Thoracic aorta (tissue), 2 donors: ENCODE data around the gene S100A7. TPM values are rescaled to one million over a fixed set of nuclear protein-coding genes. Genes with fewer than 3 reads are reported as not detected.

ENCODE experiments used
- ATAC-seq: fragments of 150-250 bp; one replicate; pipeline ENCODE4 v1.8.0; 2017; ENCODE audit warnings: low read depth; ENCODE audit not compliant: insufficient number of reproducible peaks, low FRiP score
- DNase-seq: peaks from one replicate; pipeline ENCODE4 v3.0.0-alpha.2; 2020; ENCODE audit warnings: low spot score
- H3K27ac ChIP-seq, 2 donors: fragments of 200-600 bp; sonication (generic); 1 replicate in 1 of 2; 2 replicates in 1 of 2; pipeline ENCODE4 v1.5.1; 2016; ENCODE audit warnings: mild to moderate bottlenecking in 2 of 2, moderate library complexity in 2 of 2
- H3K27me3 ChIP-seq: fragments of 200-600 bp; sonication (generic); replicated peaks from 2 replicates; pipeline ENCODE4 v1.6.0; 2016; ENCODE audit warnings: mild to moderate bottlenecking; ENCODE audit not compliant: insufficient read depth
- H3K36me3 ChIP-seq: fragments of 200-600 bp; sonication (generic); one replicate; pipeline ENCODE4 v1.5.1; 2016
- H3K4me1 ChIP-seq, 2 donors: fragments of 200-600 bp; sonication (generic); 1 replicate in 1 of 2; 2 replicates in 1 of 2; pipeline versions ENCODE4 v1.5.1 to v1.6.0; 2016; ENCODE audit warnings: low read depth in 2 of 2, mild to moderate bottlenecking in 1 of 2; ENCODE audit not compliant: control insufficient read depth in 1 of 2
- H3K4me3 ChIP-seq: fragments of 200-600 bp; sonication (generic); 2 replicates; pipeline ENCODE4 v1.5.1; 2016; ENCODE audit warnings: mild to moderate bottlenecking
- H3K9me3 ChIP-seq: fragments of 200-600 bp; sonication (generic); 2 replicates; pipeline ENCODE4 v1.5.1; 2016
- total RNA-seq, 2 donors: library from RNA; depleted of rRNA; stranded (reverse); fragments of >200 nt; gene quantifications; one replicate each; pipeline versions ENCODE4 v1.1.0 to v1.2.3, GENCODE V29; 2016
- TF ChIP-seq, protein P1 (sequence below): fragments of 200-600 bp; sonication (generic); IDR thresholded peaks from one replicate; pipeline ENCODE4 v1.5.1; 2019; ENCODE audit warnings: antibody characterized with exemption

S100A7 gene
- total RNA-seq, 2 donors from 2014 or later: not detected

DNA sequence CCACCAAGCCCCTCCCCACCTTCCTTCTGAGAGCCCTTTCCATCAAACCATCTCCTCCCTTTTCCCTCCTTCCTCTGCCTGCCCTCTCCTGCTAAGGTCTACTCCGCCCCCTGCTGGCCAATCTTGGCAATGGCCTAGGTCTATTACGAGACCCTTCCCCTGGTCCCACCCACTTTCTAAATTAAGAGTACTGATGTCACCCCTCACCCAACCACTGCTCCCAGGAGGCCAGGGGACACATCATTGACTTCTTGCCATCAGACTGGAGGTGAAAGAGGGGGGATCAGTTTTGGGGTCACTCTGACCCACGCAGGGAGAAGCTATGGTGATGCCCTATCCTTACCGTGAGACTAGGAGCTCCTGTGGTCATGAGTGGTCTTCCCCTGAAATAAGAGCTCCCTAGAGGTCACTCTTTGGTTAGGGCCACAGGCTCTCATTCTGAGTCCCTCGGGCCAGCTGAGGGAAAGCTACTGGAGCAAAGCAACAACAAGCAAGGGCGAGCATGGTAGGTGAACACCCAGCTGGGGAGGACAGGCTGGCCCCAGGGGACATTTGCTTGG lies 34.6 kb upstream of the S100A7 start:
- H3K27me3 ChIP-seq: no peaks in the 10 kb centered on the region
- peak overlapping the region; percentile 39 to 62 for H3K27ac ChIP-seq
- no peaks in the 10 kb centered on the region for H3K36me3 ChIP-seq
- DNase-seq (peak; percentile 72), ATAC-seq (no peak)
- H3K4me1 ChIP-seq: peaks cover 14 to 69% of the 10 kb centered on the region in 2 donors
- H3K4me3 ChIP-seq: no peak overlapping the region
- TF ChIP-seq, protein P1, sequence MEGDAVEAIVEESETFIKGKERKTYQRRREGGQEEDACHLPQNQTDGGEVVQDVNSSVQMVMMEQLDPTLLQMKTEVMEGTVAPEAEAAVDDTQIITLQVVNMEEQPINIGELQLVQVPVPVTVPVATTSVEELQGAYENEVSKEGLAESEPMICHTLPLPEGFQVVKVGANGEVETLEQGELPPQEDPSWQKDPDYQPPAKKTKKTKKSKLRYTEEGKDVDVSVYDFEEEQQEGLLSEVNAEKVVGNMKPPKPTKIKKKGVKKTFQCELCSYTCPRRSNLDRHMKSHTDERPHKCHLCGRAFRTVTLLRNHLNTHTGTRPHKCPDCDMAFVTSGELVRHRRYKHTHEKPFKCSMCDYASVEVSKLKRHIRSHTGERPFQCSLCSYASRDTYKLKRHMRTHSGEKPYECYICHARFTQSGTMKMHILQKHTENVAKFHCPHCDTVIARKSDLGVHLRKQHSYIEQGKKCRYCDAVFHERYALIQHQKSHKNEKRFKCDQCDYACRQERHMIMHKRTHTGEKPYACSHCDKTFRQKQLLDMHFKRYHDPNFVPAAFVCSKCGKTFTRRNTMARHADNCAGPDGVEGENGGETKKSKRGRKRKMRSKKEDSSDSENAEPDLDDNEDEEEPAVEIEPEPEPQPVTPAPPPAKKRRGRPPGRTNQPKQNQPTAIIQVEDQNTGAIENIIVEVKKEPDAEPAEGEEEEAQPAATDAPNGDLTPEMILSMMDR: peak; percentile 95
- H3K9me3 ChIP-seq: no peaks in the 10 kb centered on the region

DNA sequence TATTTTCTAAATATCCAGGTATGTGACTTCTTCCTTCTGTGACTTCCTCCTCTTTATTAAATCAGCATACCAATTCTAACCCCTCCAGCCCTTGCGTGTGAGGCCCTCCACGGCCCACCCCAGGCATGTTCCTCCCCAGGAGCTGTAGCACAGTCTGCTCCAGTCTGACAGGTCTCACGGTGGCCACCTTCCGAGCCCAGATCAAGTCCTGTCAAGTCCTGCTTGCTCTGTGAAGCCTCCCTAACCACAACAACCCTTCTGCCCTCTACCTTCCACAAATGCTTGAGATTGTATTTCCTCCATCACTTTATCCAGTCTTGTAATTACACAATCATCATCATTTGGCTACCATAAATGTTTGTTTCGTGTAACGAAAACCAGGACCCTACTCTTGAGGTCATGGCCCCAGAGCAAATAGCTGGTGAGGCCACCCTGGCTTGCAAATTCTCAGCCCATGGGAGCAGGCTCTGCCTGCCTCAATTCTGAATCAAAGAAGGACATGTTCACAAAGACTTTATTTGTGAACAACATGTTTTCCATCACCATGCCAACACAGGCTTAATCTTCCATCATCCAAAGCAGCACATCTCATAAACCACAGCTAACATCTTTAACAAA lies 33.0 kb upstream of the S100A7 start:
- TF ChIP-seq, protein P1: no peak
- peaks cover 26 to 70% of the 10 kb centered on the region in 2 donors for H3K4me1 ChIP-seq
- ATAC-seq: no peak

DNA sequence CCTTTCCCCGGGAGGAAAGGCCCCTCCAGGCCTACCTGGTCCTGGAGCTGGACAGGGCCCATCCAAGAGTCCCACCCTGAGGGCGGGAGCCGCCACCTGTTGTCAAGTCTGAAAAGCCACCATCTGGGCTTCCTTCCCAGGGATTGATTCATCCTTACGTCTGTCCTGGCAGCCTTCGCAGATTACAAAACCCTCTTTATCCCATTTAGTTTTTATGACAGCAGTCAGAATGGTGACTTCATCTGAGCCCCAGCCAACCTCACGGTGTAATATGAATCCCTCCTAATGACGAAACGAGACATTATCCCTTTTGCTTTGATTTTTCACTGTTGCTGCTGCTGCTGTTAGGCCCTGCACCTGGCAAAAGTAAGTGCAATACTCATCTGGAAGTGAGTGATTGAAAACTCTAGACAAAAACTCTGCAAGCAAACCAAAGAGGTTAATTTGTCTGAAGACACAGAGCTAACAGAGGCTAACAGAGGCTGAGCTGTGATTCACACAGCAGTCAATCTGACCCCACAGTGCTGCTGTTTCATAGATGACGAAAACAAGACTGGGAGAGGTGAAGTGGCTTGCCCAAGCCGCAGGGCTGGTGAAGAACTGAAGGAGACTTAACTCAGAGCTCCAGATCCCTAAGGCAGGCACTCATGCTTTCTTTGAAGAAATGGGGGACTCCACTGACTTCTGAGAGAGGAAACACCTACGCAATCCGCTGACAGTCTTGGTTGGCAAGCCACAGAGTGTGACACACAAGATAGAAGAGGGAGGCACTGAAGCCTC lies 30.0 kb upstream of the S100A7 start:
- Histone ChIP-seq H3K4me1 (peaks cover 29 to 77% of the 10 kb centered on the region in 2 donors), H3K36me3 (no peaks in the 10 kb centered on the region), H3K27me3 (no peaks in the 10 kb centered on the region), H3K4me3 (peak overlapping the region; percentile 36), H3K27ac (peak overlapping the region; percentile 90 to 95), H3K9me3 (no peaks in the 10 kb centered on the region)
- ATAC-seq (peak; percentile 83), DNase-seq (peak; percentile 74)
- TF ChIP-seq, protein P1: no peak

More for the DNA sequence above, 33.0 kb upstream of the S100A7 start:
- no peak for DNase-seq
- Histone ChIP-seq H3K36me3 (no peaks in the 10 kb centered on the region), H3K27me3 (no peaks in the 10 kb centered on the region), H3K4me3 (no peak overlapping the region), H3K27ac (peak overlapping the region; percentile 90 to 95), H3K9me3 (no peaks in the 10 kb centered on the region)

- TF ChIP-seq, protein P1: no peak
- peak overlapping the region; percentile 90 to 95 for H3K27ac ChIP-seq
- DNase-seq: peak; percentile 68
- peaks cover 25 to 65% of the 10 kb centered on the region in 2 donors for H3K4me1 ChIP-seq
- no peak overlapping the region for H3K4me3 ChIP-seq
- H3K27me3 ChIP-seq: no peaks in the 10 kb centered on the region
- H3K36me3 ChIP-seq: no peaks in the 10 kb centered on the region
- H3K9me3 ChIP-seq: no peaks in the 10 kb centered on the region
- ATAC-seq: peak; percentile 83
Observed at GRCh38 chr1:153488731-153489130, 28.3 kb upstream of the S100A7 start.

DNA sequence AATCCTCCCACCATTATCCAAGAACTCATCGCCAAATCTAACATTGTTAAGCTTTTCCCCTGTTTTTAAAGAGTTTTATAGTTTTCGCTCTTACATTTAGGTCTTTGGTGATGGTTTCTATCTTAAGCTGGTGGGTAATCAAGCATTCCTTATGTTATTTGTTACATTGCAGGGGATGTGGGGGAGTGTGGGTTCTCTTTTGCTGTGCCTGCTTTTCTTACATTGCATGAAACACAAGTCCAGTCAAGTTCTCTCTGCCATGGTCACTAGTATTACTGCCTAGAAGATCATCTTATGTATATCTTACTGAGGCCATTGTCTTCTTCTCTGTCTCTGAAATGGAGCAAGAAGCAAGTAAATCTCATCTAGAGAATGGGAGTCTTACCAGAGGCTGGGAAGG lies 27.3 kb upstream of the S100A7 start:
- peak overlapping the region; percentile 77 to 95 for H3K27ac ChIP-seq
- DNase-seq (no peak), ATAC-seq (no peak)

More for the DNA sequence above, 27.3 kb upstream of the S100A7 start:
- no peaks in the 10 kb centered on the region for H3K27me3 ChIP-seq
- H3K9me3 ChIP-seq: no peaks in the 10 kb centered on the region
- H3K4me1 ChIP-seq: peaks cover 25 to 54% of the 10 kb centered on the region in 2 donors
- no peaks in the 10 kb centered on the region for H3K36me3 ChIP-seq
- no peak overlapping the region for H3K4me3 ChIP-seq
- TF ChIP-seq, protein P1: no peak
